ENCODE measurements around the gene LENEP.

- TF ChIP-seq CTCF (IDR thresholded peaks at IDR 0.05 in 2 of 3, conservative IDR thresholded peaks at IDR 0.05 in 1 of 3; ENCODE audit: borderline replicate concordance in 1 of 3, insufficient read depth in 1 of 3, low read depth in 2 of 3, low read length in 2 of 3) (no peak), EZH2 (IDR thresholded peaks at IDR 0.05) (no peak)
Observed at GRCh38 chr1:154963643-154964042, 29.7 kb upstream of the LENEP start.

Data from HCT116 (cell line).